ENCODE measurements around the gene PSMA4.

Gene PSMA4

DNA sequence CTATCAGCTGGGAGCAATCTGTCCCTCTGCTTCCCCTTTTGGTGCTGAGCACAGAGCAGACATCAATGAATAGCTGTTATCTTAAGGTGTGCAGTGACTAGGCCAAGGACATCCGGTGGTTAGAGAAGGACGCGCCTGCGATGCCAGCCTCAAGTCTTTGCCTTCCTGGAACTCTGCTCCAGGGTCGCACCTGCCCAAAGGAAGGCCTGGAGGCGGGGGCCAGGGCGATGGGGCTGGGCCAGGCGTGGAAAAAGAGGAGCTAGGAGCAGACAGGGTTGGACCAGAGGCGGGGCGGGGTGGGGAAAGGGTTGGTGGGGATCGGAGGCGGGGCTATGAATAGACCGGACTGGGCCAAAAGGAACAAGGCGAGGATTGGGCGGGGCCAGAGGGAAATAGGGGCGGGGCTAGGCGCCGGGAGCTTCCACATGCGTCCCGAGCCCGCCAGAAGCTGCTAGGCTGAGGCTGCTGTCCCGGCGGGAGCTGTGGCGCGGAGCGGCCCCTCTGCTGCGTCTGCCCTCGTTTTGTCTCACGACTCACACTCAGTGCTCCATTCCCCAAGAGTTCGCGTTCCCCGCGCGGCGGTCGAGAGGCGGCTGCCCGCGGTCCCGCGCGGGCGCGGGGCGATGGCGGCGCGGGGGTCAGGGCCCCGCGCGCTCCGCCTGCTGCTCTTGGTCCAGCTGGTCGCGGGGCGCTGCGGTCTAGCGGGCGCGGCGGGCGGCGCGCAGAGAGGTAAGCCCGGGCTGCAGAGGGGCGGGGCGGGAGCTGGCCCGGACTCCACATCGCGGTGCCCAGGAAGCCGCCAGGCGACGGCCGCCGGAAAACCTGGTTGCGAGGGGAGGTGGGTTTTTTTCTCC lies 25.1 kb downstream of the PSMA4 start, which contains the start of gene CHRNA5:
Gene CHRNA5, plus strand, starts transcription at position 424 of the 854 bp plus-strand sequence. Its CDS starts 200 bp downstream, at position 624.
- no peaks in the 10 kb centered on the region for H3K9me3 Mint-ChIP-seq
- intact Hi-C loops (cut with micrococcal nuclease): no loop called here
- H3K27me3 Mint-ChIP-seq: peaks cover 51% of the 10 kb centered on the region
- H3K27ac Mint-ChIP-seq: no peak within 1 kb of the TSS
- peaks cover 21% of the 10 kb centered on the region for H3K4me1 Mint-ChIP-seq (ENCODE audit: low read depth)
- peak within 1 kb of the TSS; percentile 78 for H3K4me3 Mint-ChIP-seq
- no peaks in the 10 kb centered on the region for H3K36me3 Mint-ChIP-seq (ENCODE audit: low read depth)

DNA sequence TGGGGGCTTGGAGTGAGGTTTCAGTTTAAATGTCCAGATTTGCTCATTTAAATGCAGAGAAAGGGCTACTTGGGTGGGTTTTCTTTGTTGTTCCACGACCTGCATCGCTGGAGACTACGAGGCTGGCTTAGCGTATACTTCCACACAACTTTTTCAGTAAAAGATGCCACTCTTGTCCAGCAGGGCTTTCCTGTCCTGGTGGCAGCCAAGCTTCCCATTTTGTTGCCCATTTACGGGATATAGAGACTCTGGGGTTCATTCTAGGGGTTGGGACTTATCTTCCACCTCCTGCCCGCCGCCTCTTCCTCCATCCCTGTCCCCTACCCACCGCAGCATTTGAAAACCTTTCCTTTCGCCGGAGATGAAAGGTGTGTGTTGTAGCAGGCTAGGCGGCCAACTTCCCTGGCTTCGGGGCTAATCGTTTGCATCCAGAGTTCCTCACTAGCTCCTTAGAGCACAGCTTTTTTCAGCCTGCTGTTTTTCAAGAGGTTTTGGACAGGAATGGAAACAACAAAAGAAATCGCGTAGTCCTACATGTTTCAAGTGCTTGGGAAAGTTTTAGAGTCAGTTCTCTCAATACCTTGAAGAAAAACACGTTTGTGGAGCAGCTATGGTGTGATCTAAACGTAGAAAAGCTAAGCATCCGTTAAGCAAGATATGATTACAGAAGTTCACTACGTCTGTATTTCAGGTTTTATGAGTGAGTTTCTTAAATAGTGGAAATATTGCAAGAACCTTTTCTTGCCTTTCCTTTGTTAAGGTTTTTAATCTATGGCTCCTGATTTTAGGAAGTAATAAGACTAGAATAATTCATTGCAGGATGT lies 25.9 kb downstream of the PSMA4 start:
- Mint-ChIP-seq H3K9me3 (no peaks in the 10 kb centered on the region), H3K4me1 (ENCODE audit: low read depth) (peaks cover 21% of the 10 kb centered on the region), H3K36me3 (ENCODE audit: low read depth) (no peaks in the 10 kb centered on the region), H3K27ac (no peak overlapping the region), H3K27me3 (peaks cover 51% of the 10 kb centered on the region), H3K4me3 (peak overlapping the region; percentile 78)
- intact Hi-C loops (cut with micrococcal nuclease): no loop called here

DNA sequence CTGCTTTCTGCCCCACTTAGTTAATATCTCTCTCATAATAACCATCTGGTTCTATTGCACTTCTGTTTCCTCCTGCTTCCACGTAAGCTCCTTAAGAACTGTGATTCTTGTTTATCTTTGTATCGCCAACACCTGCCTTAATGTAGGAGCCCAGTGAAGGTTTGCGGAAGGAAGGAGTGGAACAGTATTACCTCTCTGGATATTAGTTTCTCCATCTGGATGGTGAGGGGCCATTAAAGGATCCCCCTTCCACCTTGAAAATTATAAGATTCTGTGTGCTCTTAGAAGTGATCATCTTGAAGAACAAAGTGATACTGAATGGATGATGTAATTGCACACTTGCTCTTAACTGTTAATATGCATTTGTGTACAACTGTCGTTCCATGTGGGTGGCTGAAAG lies 27.3 kb downstream of the PSMA4 start:
- Mint-ChIP-seq H3K4me3 (no peak overlapping the region), H3K27ac (no peak overlapping the region)
- intact Hi-C loops (cut with micrococcal nuclease): no loop called here

DNA sequence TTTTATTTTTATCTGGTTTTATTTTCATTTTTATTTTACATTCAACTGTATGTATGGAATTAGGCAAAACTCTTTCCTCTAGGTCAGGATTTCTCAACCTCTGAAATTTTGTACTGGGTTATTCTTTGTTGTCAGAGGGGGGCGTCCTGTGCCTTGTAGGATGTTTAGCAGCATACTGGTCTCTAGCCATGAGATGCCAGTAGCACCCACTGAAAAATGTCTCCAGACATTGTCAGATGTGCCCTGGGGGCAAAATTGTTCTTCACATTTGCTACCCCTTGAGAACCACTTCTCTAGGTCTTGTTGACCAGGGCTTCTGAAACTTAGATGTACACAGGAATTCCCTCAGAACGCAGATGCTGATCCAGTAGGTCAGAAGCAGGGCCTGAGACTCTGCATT lies 30.5 kb downstream of the PSMA4 start:
- H3K4me1 Mint-ChIP-seq (ENCODE audit: low read depth): peaks cover 10% of the 10 kb centered on the region
- H3K9me3 Mint-ChIP-seq: no peaks in the 10 kb centered on the region
- intact Hi-C loops (cut with micrococcal nuclease): no loop called here
- peaks cover 20% of the 10 kb centered on the region for H3K27me3 Mint-ChIP-seq
- H3K4me3 Mint-ChIP-seq: no peak overlapping the region
- H3K27ac Mint-ChIP-seq: no peak overlapping the region
- H3K36me3 Mint-ChIP-seq (ENCODE audit: low read depth): no peaks in the 10 kb centered on the region

More for the DNA sequence above, 27.3 kb downstream of the PSMA4 start:
- Mint-ChIP-seq H3K9me3 (no peaks in the 10 kb centered on the region), H3K4me1 (ENCODE audit: low read depth) (peaks cover 21% of the 10 kb centered on the region), H3K27me3 (peaks cover 45% of the 10 kb centered on the region), H3K36me3 (ENCODE audit: low read depth) (no peaks in the 10 kb centered on the region)

DNA sequence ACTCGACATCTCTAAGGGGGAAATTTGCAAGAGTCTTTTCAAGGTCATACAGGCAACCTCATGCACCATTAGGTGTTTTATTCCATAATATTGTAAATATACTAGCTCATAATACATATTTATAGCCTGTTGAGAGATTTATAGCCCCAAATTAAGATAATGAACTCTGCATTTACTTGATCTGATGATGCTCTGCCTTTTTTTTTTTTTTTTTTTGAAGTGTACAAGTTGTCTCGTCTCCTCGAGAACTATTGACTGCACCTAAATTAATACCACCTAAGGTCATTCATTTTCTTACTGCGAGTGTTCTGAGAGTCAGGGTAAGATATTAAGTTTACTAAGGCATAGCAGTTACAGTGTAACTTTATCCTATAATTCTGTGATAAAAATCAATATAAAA lies 31.1 kb downstream of the PSMA4 start:
- Mint-ChIP-seq H3K27me3 (peaks cover 17% of the 10 kb centered on the region), H3K9me3 (no peaks in the 10 kb centered on the region), H3K27ac (no peak overlapping the region)

DNA sequence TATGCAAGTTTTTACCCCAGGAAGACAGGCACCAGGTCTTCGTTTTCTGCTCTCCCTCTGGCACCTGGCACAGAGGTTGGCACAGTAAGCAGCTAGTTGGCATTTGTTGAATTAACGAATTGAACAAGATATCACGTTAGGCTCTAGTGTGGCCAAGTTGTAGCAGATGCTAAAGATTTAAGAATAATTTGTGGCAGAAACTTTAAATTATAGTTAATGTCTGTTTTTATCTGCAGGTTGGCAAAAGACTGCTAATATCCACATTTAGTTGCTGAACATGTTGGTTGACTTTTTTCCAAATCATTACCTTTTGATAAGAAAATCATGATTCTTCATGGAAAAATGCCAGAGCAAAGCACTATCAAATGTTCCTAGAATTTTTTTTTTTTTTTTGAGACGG lies 33.2 kb downstream of the PSMA4 start:
- Mint-ChIP-seq H3K27ac (no peak overlapping the region), H3K9me3 (no peaks in the 10 kb centered on the region), H3K36me3 (ENCODE audit: low read depth) (no peaks in the 10 kb centered on the region), H3K4me1 (ENCODE audit: low read depth) (no peaks in the 10 kb centered on the region), H3K4me3 (no peak overlapping the region), H3K27me3 (peaks cover 3% of the 10 kb centered on the region)
- intact Hi-C loops (cut with micrococcal nuclease): no loop called here

More for the DNA sequence above, 31.1 kb downstream of the PSMA4 start:
- H3K4me3 Mint-ChIP-seq: no peak overlapping the region
- peaks cover 4% of the 10 kb centered on the region for H3K4me1 Mint-ChIP-seq (ENCODE audit: low read depth)
- H3K36me3 Mint-ChIP-seq (ENCODE audit: low read depth): no peaks in the 10 kb centered on the region
- intact Hi-C loops (cut with micrococcal nuclease): no loop called here

DNA sequence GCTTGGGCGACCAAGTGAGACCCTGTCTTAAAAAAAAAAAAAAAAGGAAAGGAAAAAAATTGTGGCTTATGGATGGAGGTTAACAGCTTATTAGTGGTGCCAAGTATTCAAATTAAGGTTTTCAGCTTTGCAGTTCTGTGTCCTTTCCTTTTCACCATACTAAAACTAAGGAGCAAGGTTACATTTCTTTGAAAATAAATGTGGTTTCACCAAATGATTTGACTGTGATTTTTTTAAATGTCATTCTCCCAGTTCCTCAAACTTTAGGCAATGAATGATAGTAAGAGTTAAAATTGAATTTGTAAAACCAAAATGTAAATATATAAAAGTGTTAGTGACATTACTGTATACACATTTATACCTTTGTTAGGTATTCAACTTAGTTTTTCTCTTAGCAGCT lies 34.7 kb downstream of the PSMA4 start:
- Mint-ChIP-seq H3K27ac (no peak overlapping the region), H3K4me1 (ENCODE audit: low read depth) (no peaks in the 10 kb centered on the region), H3K27me3 (peaks cover 3% of the 10 kb centered on the region), H3K9me3 (no peaks in the 10 kb centered on the region), H3K36me3 (ENCODE audit: low read depth) (no peaks in the 10 kb centered on the region), H3K4me3 (no peak overlapping the region)
- intact Hi-C loops (cut with micrococcal nuclease): loop anchor here (1.0 kb wide), 1 partner anchor 17 kb away; no protein-coding TSS in a partner anchor

DNA sequence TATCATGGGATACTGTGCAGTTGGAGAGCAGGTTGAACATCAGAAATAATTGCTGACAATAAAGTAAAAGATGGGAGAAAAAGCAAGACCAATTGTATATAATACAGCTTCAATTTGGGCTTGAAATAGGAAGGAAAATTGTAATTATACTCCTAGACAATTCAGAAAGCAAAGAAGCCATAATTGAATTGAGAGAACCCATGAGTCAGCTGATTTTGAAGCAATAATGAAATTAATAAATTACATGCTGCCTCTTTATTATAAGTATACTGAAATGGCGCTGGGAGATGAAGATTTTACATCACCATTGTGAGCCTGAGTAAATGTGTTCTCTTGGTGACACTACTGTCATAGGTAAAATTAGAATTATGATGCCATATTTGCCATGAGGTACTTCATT lies 57.3 kb downstream of the PSMA4 start:
- intact Hi-C loops (cut with micrococcal nuclease): no loop called here

DNA sequence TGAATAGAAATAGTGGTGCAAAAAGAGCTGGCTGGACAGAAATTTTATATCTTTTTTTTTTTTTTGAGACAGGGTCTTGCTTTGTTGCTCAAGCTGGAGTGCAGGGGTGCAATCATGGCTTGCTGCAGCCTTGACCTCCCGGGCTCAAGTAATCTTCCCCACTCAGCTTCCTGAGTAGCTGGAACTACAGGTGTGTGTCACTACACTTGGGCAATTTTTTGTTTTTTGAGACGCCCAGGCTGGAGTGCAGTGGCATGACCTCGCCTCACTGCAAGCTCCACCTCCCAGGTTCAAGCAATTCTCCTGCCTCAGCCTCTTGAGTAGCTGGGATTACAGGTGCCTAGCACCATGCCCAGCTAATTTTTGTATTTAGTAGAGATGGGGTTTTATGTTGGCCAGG lies 58.1 kb downstream of the PSMA4 start:
- no peak overlapping the region for H3K27ac Mint-ChIP-seq
- H3K27me3 Mint-ChIP-seq: no peaks in the 10 kb centered on the region
- H3K9me3 Mint-ChIP-seq: no peaks in the 10 kb centered on the region
- no peak overlapping the region for H3K4me3 Mint-ChIP-seq
- intact Hi-C loops (cut with micrococcal nuclease): no loop called here
- no peaks in the 10 kb centered on the region for H3K4me1 Mint-ChIP-seq (ENCODE audit: low read depth)
- H3K36me3 Mint-ChIP-seq (ENCODE audit: low read depth): no peaks in the 10 kb centered on the region

More for the DNA sequence above, 57.3 kb downstream of the PSMA4 start:
- H3K9me3 Mint-ChIP-seq: no peaks in the 10 kb centered on the region
- H3K4me1 Mint-ChIP-seq (ENCODE audit: low read depth): no peaks in the 10 kb centered on the region
- H3K36me3 Mint-ChIP-seq (ENCODE audit: low read depth): no peaks in the 10 kb centered on the region
- no peak overlapping the region for H3K27ac Mint-ChIP-seq
- H3K4me3 Mint-ChIP-seq: no peak overlapping the region
- H3K27me3 Mint-ChIP-seq: no peaks in the 10 kb centered on the region

DNA sequence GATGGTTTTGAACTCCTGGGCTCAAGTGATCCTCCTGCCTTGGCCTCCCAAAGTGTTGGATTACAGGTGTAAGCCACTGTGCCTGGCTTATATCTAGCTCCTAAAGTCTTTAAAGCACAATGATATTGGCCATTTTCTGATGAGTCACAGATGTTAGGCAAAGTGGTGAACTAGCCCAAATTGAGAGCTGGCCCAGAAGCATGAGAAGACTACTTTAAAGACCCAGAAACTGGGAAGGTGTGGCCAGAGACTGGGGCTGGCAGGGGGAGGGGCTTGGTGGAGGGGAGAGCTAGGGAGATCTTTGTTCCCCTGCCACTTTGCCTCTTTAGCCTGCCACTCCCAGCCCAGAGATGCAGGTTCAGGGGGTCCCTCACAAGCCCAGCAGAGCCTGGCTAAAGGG lies 58.9 kb downstream of the PSMA4 start:
- no peaks in the 10 kb centered on the region for H3K27me3 Mint-ChIP-seq
- H3K36me3 Mint-ChIP-seq (ENCODE audit: low read depth): no peaks in the 10 kb centered on the region
- intact Hi-C loops (cut with micrococcal nuclease): no loop called here
- no peaks in the 10 kb centered on the region for H3K9me3 Mint-ChIP-seq
- no peak overlapping the region for H3K27ac Mint-ChIP-seq
- no peak overlapping the region for H3K4me3 Mint-ChIP-seq
- no peaks in the 10 kb centered on the region for H3K4me1 Mint-ChIP-seq (ENCODE audit: low read depth)

Measured in dendritic cell treated with granulocyte-macrophage colony-stimulating factor and Interleukin-4, amounts not matched to agents 40 ng/mL and 50 ng/mL, for 4 days (primary cell).